Astrocyte of the hippocampus (primary cell): ENCODE measurements around the gene DDX20.

Experiments
- DNase-seq: peaks from one replicate; pipeline ENCODE4 v3.0.0; 2011; ENCODE audit warnings: low read depth, low spot score

Gene DDX20, protein sequence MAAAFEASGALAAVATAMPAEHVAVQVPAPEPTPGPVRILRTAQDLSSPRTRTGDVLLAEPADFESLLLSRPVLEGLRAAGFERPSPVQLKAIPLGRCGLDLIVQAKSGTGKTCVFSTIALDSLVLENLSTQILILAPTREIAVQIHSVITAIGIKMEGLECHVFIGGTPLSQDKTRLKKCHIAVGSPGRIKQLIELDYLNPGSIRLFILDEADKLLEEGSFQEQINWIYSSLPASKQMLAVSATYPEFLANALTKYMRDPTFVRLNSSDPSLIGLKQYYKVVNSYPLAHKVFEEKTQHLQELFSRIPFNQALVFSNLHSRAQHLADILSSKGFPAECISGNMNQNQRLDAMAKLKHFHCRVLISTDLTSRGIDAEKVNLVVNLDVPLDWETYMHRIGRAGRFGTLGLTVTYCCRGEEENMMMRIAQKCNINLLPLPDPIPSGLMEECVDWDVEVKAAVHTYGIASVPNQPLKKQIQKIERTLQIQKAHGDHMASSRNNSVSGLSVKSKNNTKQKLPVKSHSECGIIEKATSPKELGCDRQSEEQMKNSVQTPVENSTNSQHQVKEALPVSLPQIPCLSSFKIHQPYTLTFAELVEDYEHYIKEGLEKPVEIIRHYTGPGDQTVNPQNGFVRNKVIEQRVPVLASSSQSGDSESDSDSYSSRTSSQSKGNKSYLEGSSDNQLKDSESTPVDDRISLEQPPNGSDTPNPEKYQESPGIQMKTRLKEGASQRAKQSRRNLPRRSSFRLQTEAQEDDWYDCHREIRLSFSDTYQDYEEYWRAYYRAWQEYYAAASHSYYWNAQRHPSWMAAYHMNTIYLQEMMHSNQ

DNA sequence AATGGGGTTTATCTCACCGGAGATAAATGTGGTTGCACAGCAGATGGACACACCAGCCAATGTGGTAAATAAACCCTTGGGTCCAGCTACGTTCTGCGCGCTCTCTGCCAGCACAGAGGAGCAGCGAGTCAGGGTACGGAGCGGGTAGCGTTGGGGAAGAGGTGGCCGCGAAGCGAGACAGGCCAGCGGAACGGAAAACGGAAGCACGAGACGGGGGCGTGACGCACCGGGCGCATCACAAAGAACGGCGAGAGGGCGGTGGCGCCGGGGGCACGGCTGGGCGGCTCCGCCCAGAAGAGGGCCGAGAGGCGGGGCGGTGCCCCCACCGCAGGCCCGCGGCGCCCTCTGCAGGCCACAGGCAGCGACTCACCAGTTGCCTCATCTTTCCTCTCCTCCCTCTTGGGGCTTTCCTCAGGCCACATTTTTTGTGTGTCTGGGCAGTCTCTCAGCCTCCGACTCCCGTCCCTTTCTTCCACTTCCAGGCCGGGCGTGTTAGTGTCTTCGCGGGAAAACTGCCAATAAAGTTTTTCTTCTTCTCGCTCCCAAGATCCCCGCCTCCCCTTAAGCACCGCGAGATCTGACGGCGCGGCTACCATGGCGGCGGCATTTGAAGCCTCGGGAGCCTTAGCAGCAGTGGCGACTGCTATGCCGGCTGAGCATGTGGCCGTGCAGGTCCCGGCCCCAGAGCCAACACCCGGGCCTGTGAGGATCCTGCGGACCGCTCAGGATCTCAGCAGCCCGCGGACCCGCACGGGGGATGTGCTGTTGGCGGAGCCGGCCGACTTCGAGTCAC, at the start of gene DDX20:
DDX20 (plus strand) TSS at position 571 of the 793 bp plus-strand sequence; CDS start at position 595, 24 bp downstream.
- peak; percentile 98 for DNase-seq

DNA sequence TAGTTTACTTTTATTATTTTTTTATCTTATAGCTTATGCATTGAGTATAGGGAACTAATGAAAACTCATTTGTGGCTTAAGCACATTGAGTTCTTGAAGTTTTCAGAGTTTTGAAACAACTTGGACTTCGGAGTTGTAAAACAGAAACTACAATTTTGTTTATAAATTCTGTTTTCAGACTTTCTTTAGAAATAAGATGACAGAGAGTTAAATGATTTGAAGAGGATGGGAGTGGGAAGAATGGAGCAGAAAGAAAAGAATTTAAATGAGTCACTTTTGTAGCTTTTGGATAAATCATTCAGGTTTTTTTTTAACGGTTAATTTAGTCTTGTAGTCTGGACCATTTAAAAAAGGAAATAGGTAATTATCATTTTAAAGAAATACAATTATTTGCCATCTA, 48.8 kb upstream of the DDX20 start:
- DNase-seq: no peak

DNA sequence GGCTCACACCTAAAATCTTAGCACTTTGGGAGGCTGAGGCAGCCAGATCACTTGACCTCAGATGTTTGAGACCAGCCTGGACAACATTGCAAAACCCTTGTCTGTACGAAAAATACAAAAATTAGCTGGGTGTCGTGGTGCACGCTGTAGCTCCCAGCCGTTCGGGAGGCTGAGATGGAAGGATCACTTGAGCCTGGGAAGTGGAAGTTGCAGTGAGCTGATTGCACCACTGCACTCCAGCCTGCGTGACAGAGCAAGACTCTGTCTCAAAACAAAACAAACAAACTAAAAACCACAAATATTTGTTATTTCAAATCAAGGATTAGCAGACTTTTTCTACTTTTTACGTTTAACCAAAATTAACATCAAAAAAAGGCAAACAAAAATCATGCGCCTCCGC, 47.8 kb upstream of the DDX20 start:
- peak; percentile 56 for DNase-seq

DNA sequence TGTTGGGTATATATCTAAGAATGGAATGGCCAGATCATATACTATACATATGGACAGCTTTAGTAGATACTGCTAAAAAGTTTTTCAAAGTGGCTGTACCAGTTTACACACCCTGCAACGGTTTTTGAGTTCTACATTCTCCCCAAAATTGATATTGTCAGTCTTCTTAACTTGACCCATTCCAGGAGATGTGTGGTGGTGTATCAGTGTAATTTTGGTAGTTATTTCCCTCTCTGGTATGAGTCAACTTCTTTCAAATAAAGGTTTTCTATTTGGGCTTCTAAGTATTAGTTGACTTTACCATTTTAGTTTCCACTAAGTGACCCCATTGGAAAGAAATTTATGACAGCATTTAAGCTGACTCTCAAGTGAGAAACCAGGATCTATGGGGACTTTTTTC, 45.7 kb upstream of the DDX20 start:
- DNase-seq: no peak

DNA sequence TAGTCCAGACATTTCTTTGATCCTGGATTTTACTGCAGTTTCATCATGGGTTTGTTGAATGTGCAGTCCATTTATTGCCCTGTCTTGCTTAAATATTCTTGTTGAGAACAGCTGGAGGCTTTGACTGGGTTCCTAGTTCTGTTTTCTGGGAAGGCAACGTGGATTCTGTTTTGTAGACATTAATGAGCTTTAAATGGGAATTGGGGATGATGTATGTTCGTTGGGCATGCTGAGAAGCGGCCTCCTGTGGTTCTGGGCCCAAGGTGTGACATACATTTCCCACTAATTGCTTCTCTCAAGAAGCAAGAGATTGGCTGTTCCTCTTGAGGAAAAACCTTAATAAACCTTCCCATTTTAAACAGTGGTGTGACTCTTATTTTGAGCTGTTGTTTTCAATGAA, 39.4 kb upstream of the DDX20 start:
- no peak for DNase-seq

DNA sequence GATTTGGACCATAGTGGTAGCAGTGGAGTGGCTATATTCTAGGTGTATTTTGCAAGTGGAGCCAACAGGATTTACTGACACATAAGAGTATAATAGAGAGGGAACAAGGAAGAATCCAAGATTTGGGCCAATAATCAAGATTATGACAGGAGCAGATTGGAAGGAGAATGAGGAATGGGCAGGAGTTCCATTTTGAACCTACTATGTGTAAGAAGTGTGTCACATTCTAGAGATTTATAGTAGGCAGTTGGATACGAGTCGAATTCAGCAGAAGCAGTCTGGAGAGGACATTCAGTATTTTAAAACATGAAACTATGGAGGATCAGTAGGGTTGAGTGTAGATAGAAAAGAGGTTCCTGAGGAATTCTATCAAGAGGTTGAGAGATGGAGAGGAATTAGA, 38.3 kb upstream of the DDX20 start:
- no peak for DNase-seq

DNA sequence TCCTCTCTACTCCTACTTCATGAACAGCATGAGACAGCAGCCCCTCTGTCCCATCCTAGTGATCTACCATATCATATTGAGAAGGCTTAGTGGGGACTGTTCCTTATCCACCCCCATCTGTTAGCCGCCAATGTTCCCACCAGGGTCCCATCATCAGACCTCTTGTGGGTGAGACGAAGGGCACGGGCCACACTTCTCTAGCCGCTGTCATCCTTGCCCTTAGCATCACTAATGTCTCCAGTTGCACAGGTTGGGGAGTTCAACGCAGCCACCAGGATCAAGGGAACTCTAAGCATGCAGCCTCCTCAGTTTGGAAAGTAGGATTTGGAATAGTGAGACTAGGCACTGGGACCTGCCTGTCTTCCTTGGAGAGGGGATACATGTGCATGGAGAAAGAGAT, 36.6 kb upstream of the DDX20 start:
- DNase-seq: no peak

DNA sequence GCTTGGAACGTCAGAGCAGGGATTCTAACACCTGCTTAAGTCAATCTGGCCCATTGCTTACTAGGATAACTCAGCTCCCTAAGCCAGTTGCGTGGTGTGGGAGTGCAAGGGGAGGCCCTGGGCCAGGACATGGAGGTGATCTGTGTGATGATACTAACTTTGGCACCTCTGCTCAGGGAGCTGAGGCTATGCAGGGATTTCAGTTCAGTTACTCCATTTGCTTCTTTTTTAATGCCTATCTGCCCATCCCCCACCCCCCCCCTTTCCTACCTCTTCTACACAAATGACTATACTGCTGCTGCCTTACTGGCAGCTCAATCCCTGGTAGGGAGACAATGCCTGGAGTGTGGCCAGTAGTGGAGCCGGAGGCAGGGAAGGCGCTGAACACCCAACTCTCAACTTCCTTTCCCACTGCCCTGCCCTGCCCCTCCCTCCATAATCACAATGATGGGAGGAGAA, 36.0 kb upstream of the DDX20 start:
- DNase-seq: no peak

DNA sequence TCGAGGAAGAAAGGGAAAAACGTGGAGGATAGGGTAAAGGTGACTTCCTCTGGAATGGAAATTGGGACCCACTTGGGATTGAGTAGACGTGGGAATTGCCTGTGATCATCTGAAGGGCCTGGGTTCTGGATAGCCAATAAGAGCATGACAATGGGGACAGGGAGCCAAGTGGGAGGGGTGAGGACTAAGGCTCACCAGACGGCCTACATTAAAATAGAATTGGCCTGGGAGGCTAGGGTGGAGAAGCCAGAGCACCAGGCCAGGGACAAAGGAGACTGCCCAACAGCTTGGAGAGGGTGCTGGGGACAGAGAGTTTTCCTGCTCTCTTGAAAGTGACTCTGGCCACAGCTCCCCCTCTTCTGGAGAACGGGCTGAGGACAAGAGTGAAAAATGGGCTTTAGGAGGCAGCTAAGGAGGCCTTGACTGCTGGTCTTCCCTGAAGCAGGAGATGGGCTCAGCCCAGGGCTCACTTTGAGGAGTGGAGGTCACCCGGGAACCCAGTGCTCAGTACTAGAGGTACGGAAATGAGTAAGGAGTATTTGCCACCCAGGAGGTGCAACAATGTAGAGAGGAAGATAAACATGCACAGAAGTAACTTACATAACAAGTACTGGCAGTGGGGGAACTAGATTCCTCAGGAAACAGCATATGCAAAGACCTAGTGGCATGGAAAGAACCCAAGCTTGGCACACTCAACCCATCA, 35.3 kb upstream of the DDX20 start:
- no peak for DNase-seq

DNA sequence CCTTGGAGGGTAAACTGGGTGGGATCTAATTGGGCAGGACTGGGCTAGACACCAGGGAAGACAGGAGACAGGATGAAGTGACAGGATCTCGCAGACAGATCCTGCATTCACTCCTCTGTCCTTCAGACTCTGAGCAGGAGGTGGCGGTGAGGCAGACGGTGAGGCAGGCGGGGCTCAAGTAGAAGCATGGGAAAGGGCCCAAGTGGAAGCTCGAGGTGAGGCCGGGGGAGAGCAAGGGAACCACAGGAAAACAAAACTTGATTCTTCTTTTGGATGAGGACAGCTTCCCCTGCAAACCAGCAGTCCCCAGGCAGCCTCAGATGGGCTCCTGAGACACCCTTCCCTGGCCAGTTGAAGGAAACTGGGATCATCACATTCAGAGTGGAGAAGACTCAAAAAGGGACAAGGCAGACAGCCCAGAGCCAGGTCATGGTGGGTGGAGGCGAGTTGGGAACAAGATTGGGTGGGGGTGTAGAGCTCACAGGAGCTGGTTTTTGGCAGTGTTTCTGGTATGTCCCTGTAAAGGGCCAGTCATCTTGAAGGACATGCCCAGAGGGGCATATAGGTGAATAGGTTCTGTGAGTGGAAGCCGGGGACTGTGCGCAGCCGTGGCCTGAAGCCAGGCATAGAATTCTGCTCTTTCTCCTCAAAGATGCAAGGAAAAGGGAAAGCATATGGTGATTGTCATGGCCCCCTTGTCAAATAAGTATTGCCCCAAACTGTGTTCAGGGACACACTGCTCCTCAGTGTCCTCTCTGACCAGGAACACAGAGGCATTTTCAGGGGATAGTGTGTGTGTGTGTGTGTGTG, 34.5 kb upstream of the DDX20 start:
- DNase-seq: no peak

DNA sequence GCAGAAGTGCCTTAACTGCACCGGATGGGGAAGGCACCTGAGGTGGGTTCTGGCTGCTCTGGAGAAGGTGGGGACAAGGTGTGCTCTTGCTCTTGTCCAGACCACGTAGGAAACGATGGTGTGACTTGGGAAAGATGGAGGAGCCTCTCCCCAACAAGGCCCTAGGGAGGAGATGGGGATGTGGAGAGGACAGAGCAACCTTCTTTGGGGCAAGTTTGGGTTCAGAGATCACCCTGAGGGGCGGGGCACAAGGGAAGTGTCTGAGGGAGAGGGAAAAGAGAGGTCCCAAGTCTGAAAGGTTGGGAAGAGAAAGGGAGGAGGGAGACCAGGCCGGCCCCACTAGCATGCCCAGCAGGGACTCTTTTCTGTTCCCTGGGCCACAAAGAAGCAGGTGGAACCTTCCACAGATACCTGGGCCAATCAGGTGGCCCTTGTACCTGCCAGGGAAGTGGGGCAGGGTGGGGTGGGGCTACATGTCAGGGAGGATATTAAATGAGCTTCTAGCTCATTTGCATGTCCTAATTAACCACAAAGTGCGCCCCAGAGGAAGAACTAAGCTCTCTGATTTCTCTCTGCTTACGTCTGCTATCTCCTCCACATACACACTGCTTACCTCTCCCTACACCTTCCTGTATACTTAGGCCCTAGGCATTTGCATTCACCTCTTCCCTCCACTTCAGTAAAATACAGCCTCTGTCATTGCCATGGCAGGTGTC, 32.5 kb upstream of the DDX20 start:
- no peak for DNase-seq

DNA sequence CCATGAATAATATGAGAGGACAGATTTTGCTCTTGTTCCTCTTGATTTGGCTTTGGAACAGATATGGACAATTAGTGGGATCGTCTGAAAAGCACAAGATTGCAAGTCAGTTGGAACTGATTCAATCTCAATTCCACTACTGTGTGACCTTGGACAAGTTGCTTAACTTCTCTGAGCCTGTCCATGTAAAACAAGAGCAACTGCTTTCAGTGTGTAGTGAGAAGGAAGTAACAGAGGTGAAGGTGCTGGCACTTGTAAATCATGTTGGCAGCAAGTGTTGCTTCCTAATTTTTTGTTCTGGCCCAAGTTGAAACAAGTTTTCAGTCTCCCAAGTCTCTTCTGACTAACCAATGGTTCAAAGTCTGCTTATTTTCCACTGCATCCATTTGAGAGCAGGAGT, 31.8 kb upstream of the DDX20 start:
- no peak for DNase-seq

DNA sequence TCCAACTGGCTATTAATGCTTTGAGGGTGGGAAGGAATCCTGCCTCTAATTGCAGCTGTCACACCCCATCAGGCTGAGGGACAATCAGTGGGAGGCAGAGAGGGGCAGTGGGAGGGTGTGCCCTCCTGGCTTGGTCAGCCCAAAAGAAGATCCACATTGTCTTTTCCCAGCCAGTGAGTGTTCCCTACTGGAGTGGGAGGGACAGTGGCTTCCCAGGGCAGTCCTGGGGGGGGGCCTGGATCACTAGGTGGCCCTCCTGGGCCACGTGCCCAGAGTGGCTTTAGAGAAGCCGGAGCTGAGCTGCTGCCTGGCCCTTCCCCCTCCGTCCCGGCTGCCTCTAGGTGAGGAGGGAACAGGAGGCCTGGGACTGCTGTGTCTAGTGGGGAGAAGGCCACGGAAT, 30.5 kb upstream of the DDX20 start:
- peak; percentile 62 for DNase-seq

DNA sequence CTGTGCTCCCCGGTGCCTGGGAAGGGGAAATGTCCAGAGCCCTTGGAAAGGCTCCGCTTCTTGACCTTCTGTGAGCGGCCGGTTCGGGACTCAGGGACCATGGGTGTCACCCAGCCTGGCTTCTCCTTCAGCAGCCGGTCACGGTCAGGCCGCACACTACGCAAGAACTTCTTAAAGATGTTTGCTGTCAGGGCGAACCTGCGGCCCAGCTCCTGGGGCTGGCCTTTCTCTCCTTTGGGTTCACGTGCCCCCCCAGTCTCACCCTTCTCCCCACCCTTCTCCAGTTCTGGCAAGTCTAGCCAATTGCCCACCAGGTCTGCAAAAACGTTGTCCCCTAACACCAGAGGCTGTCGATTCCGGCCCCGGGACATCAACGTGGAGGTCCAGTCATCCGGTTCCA, 28.6 kb upstream of the DDX20 start:
- DNase-seq: no peak

DNA sequence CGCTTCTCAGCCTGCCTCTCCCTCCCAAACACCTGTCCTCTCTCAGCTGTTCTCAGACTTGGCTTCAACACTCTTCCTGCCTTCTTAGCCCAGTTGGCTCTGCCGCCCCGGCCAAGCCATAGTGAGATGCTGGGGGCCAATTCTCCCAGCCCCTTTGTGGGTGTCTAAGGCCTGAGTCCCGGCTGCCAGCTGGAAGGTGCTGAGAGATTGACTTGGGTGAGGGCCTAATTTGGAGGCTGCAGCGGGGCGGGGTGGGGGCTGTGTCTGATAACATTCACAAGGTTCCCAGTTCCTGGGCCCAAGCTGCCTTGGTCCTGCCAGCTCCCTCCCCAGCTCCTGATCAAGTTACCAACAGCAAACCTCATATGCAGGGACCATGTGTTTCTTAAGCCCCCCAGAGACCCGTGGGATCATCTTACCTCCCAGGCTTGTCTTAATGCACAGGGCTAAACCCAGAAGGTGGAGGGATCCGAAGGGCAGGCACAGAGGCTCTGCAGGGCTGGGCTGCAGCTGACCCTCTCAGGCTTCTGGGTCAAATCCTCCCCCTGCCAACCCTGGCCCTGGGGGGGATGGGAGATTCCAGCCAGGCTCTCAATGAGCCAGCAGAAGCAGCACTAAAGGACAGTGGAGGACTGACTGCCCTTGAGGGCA, 26.3 kb upstream of the DDX20 start:
- no peak for DNase-seq

DNA sequence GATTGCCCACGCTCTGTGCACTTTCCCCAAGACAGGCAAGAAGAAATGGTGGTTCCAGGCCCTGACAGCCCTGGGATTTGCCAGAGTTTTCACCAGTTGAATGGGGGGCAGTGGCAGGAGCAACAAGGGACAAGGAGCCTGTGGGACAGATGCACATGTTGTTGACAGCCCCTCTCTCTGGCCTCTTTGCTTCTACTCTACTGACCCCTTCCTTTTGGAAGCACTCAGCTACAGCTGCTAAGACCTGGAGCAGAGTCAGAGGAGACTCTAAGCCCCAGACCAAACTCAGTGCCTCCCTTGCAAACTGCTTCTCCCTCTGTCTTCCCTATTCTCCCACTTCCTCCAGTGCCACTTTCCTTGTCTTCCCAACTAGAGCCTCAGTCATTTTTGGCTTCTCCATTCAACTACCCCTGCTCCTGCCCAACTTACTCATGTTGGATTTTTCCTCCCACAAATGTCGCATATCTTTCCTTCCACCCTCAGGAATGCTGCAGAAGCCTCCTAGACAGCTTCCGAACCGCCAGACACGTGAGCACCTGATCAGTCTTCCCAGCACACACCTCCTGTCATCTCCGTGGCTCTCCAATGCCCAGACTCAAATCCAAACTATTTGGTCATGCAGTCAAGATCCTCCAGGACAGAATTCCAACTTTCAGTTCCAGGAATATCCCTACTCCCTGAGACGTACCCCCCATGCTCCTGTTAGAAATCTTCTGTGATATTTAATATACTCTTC, 25.6 kb upstream of the DDX20 start:
- DNase-seq: no peak

DNA sequence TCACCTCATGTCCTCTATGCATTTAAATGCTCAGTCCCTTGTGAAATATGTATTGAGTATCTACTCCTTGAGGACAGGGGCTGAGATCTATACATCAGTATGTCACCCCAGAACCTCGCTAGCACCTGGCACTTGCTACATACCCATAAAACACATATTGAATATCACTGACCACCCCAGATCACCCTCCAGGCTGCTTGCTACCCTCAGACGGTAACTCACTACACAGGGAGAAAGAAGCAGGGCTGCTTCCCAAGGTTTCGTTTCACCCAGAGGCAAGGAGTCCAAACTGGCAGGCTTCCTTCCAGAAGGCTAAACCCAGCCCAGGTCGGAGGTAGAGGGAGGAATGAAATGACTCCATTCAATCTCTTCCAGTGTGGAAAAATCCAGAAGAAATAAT, 25.0 kb upstream of the DDX20 start:
- no peak for DNase-seq

DNA sequence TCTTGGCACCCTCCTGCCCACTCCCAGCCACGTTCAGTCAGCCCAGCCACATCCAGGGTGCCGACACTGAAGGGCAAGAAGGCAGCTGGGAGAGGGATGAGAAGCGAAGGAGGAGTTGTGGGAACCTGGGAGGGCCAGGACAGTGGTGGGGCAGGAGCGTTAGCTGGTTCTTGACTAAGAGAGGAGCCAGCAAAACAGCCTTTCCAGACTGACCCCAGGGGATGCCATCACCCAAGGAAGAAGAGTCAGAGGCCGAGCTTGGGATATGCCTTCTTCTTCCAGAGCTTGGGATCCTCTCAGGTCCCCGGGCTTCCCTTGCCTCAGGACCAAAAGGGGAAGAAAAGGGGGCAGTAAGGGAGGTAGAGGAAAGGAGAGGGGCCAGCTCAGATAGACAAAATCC, 23.7 kb upstream of the DDX20 start:
- no peak for DNase-seq

DNA sequence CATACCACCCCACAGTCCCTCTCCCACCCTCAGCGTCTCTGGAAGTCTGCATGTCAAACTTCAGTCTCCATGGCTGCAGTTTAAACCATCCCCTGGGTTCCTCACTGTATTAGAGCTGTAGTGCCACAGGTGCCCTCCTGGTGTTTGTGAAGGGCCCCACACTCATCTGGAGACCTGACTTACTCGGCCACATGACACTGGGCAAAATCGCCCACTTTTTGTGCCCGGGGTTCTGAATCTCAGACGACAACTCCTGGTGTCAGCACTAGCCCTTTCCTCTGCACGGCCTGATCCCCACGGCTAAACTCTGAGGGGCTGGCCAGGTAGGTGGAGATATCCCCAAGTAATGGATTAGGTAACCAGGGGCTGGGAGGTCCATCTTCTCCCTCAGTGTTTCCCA, 23.0 kb upstream of the DDX20 start:
- DNase-seq: no peak
